HG03135 (cell line): ENCODE measurements around the gene SPTAN1.
"Not testable (repeated sequence)": the region's sequence is repeated elsewhere in the genome, so short reads cannot be mapped to it uniquely, and the experiment has no call there.

Source experiments
- ATAC-seq: cut with Tn5 transposase; IDR thresholded peaks from one replicate; pipeline ENCODE4 v1.9.1; 2021; ENCODE audit warnings: mild to moderate bottlenecking, moderate library complexity; ENCODE audit not compliant: unreplicated experiment

SPTAN1 gene

GRCh38 chr9:128552153-128552743, at the start of gene SPTAN1:
SPTAN1 (plus strand) TSS chr9:128552587; CDS start chr9:128566741, 14,154 bp downstream.
- ATAC-seq: peak; percentile 82

GRCh38 chr9:128503415-128503825, 49.0 kb upstream of the SPTAN1 start:
- ATAC-seq: not testable (repeated sequence)

GRCh38 chr9:128503870-128504269, 48.5 kb upstream of the SPTAN1 start:
- no peak for ATAC-seq

GRCh38 chr9:128504485-128505413, 47.6 kb upstream of the SPTAN1 start, which contains the start of gene GLE1:
GLE1 (plus strand) TSS chr9:128504719; CDS start chr9:128504806, 87 bp downstream.
- ATAC-seq: peak; percentile 79

GRCh38 chr9:128505414-128505765, 47.0 kb upstream of the SPTAN1 start:
- ATAC-seq: no peak

GRCh38 chr9:128505906-128506305, 46.5 kb upstream of the SPTAN1 start:
- not testable (repeated sequence) for ATAC-seq

GRCh38 chr9:128512820-128513219, 39.6 kb upstream of the SPTAN1 start:
- ATAC-seq: no peak

- no peak for ATAC-seq
Measured at GRCh38 chr9:128521956-128522355, 30.4 kb upstream of the SPTAN1 start.

- no peak for ATAC-seq
Measured at GRCh38 chr9:128523199-128523925, 29.0 kb upstream of the SPTAN1 start.

GRCh38 chr9:128526720-128527119, 25.7 kb upstream of the SPTAN1 start:
- no peak for ATAC-seq

- ATAC-seq: no peak
Measured at GRCh38 chr9:128528445-128529160, 23.8 kb upstream of the SPTAN1 start.

GRCh38 chr9:128529191-128529590, 23.2 kb upstream of the SPTAN1 start:
- no peak for ATAC-seq

GRCh38 chr9:128532581-128532980, 19.8 kb upstream of the SPTAN1 start:
- no peak for ATAC-seq

GRCh38 chr9:128540634-128541360, 11.6 kb upstream of the SPTAN1 start:
- no peak for ATAC-seq

- no peak for ATAC-seq
Measured at GRCh38 chr9:128546504-128546903, 5.9 kb upstream of the SPTAN1 start.

- no peak for ATAC-seq
Measured at GRCh38 chr9:128548876-128549275, 3.5 kb upstream of the SPTAN1 start.

GRCh38 chr9:128550226-128550625, 2.2 kb upstream of the SPTAN1 start:
- no peak for ATAC-seq

GRCh38 chr9:128550770-128551656, 1.4 kb upstream of the SPTAN1 start:
- ATAC-seq: no peak

GRCh38 chr9:128551657-128552152, 682 bp upstream of the SPTAN1 start:
- no peak for ATAC-seq
